Measurements from ENCODE around the gene GDA. TPM values are rescaled to one million over a fixed set of nuclear protein-coding genes. Genes with fewer than 3 reads are reported as not detected.
A peak's percentile ranks its signal among the peaks of the same experiment; 100 is the strongest.

Gene GDA
- total RNA-seq, 1 experiment from 2014 or later = 142 TPM

GRCh38 chr9:72255569-72255968 is 106.3 kb downstream of the GDA start:
- Histone ChIP-seq H3K27me3 (ENCODE audit: insufficient read depth, low read depth) (no peaks in the 10 kb centered on the region), H3K27ac (no peak overlapping the region), H2AFZ (no peak overlapping the region), H3K4me3 (no peak overlapping the region), H3K9me2 (ENCODE audit: insufficient read depth) (no peaks in the 10 kb centered on the region), H3K4me2 (no peak overlapping the region), H3K36me3 (ENCODE audit: low read depth) (0 out of 2 replicates have a peak, but pooled peaks cover 1% of the 10 kb centered on the region), H3K79me2 (ENCODE audit: low read depth) (no peaks in the 10 kb centered on the region), H3F3A (ENCODE audit: insufficient read depth, low read depth) (peaks cover 5% of the 10 kb centered on the region; the same call in 1 of the 2 replicates), H3K9me3 (ENCODE audit: insufficient read depth, low read depth) (no peaks in the 10 kb centered on the region), H3K4me1 (replicated peaks; ENCODE audit: insufficient read depth) (no peaks in the 10 kb centered on the region), H4K20me1 (ENCODE audit: insufficient read depth) (no peaks in the 10 kb centered on the region)
- CTCF ChIA-PET = no interaction called here
- no peak for DNase-seq
- intact Hi-C loops (cut with micrococcal nuclease; ENCODE audit: unreplicated experiment) = no loop called here
- TF ChIP-seq EZH2 (IDR thresholded peaks at IDR 0.05; ENCODE audit: low read depth) (no peak), CTCF (conservative IDR thresholded peaks at IDR 0.05) (no peak)
- BruUV-seq (replicated peaks) = no TSS peak
- POLR2A ChIA-PET (ENCODE audit: unreplicated experiment) = no interaction called here

GRCh38 chr9:72256931-72257330 is 107.7 kb downstream of the GDA start:
- Histone ChIP-seq H3K36me3 (ENCODE audit: low read depth) (no peaks in the 10 kb centered on the region), H3K9me2 (ENCODE audit: insufficient read depth) (no peaks in the 10 kb centered on the region), H3F3A (ENCODE audit: insufficient read depth, low read depth) (peaks cover 5% of the 10 kb centered on the region; the same call in 1 of the 2 replicates), H3K4me2 (no peak overlapping the region), H3K27me3 (ENCODE audit: insufficient read depth, low read depth) (no peaks in the 10 kb centered on the region), H3K4me3 (no peak overlapping the region), H3K79me2 (ENCODE audit: low read depth) (no peaks in the 10 kb centered on the region), H3K4me1 (replicated peaks; ENCODE audit: insufficient read depth) (no peaks in the 10 kb centered on the region), H2AFZ (no peak overlapping the region), H3K27ac (no peak overlapping the region), H4K20me1 (ENCODE audit: insufficient read depth) (no peaks in the 10 kb centered on the region), H3K9me3 (ENCODE audit: insufficient read depth, low read depth) (no peaks in the 10 kb centered on the region)
- POLR2A ChIA-PET (ENCODE audit: unreplicated experiment) = interaction anchor here (0.5 kb wide), 1 partner anchor 369 kb away, joined by 11 read pairs; no protein-coding TSS in a partner anchor
- TSS peak; percentile 10 for BruUV-seq (replicated peaks)
- no peak for DNase-seq
- intact Hi-C loops (cut with micrococcal nuclease; ENCODE audit: unreplicated experiment) = no loop called here
- CTCF ChIA-PET = no interaction called here
- TF ChIP-seq EZH2 (IDR thresholded peaks at IDR 0.05; ENCODE audit: low read depth) = no peak

GRCh38 chr9:72257814-72258213 is 108.6 kb downstream of the GDA start:
- no peak overlapping the region for H3K4me3 ChIP-seq
- no TSS peak for BruUV-seq (replicated peaks)
- no peaks in the 10 kb centered on the region for H3K27me3 ChIP-seq (ENCODE audit: insufficient read depth, low read depth)
- peaks cover 5% of the 10 kb centered on the region; the same call in 1 of the 2 replicates for H3F3A ChIP-seq (ENCODE audit: insufficient read depth, low read depth)
- no peak overlapping the region for H3K4me2 ChIP-seq
- H3K9me2 ChIP-seq (ENCODE audit: insufficient read depth) = no peaks in the 10 kb centered on the region
- peak in 1 of 2 experiments; percentile 38 for DNase-seq
- ChIA-PET CTCF (interaction anchor here (0.7 to 1.1 kb wide), 2 partner anchors 23 to 58 kb away, joined by 5 to 7 read pairs; no protein-coding TSS in a partner anchor), POLR2A (ENCODE audit: unreplicated experiment) (no interaction called here)
- H4K20me1 ChIP-seq (ENCODE audit: insufficient read depth) = no peaks in the 10 kb centered on the region
- H3K36me3 ChIP-seq (ENCODE audit: low read depth) = no peaks in the 10 kb centered on the region
- H3K79me2 ChIP-seq (ENCODE audit: low read depth) = no peaks in the 10 kb centered on the region
- H3K4me1 ChIP-seq (replicated peaks; ENCODE audit: insufficient read depth) = no peaks in the 10 kb centered on the region
- no peaks in the 10 kb centered on the region for H3K9me3 ChIP-seq (ENCODE audit: insufficient read depth, low read depth)
- H3K27ac ChIP-seq = no peak overlapping the region
- H2AFZ ChIP-seq = no peak overlapping the region
- intact Hi-C loops (cut with micrococcal nuclease; ENCODE audit: unreplicated experiment) = no loop called here
- no peak for TF ChIP-seq CTCF (conservative IDR thresholded peaks at IDR 0.05)
- TF ChIP-seq EZH2 (IDR thresholded peaks at IDR 0.05; ENCODE audit: low read depth) = no peak

GRCh38 chr9:72262063-72262462 is 112.8 kb downstream of the GDA start:
- ChIA-PET CTCF (no interaction called here), POLR2A (ENCODE audit: unreplicated experiment) (interaction anchor here (0.5 kb wide), 1 partner anchor 97 kb away, joined by 9 read pairs; no protein-coding TSS in a partner anchor)
- Histone ChIP-seq H3K79me2 (ENCODE audit: low read depth) (no peaks in the 10 kb centered on the region), H3K4me2 (no peak overlapping the region), H3K4me3 (no peak overlapping the region), H3K36me3 (ENCODE audit: low read depth) (no peaks in the 10 kb centered on the region), H3F3A (ENCODE audit: insufficient read depth, low read depth) (no peaks in the 10 kb centered on the region), H3K4me1 (replicated peaks; ENCODE audit: insufficient read depth) (no peaks in the 10 kb centered on the region), H3K9me2 (ENCODE audit: insufficient read depth) (no peaks in the 10 kb centered on the region), H3K9me3 (ENCODE audit: insufficient read depth, low read depth) (no peaks in the 10 kb centered on the region), H4K20me1 (ENCODE audit: insufficient read depth) (no peaks in the 10 kb centered on the region), H2AFZ (no peak overlapping the region), H3K27ac (no peak overlapping the region), H3K27me3 (ENCODE audit: insufficient read depth, low read depth) (no peaks in the 10 kb centered on the region)
- BruUV-seq (replicated peaks) = no TSS peak
- DNase-seq = peak in 1 of 2 experiments; percentile 55
- TF ChIP-seq CTCF (conservative IDR thresholded peaks at IDR 0.05) (no peak), EZH2 (IDR thresholded peaks at IDR 0.05; ENCODE audit: low read depth) (no peak)
- intact Hi-C loops (cut with micrococcal nuclease; ENCODE audit: unreplicated experiment) = no loop called here
